SK-N-SH treated with all-trans-retinoic acid at 6 μM for 48 hours (cell line): Measurements from ENCODE around the gene TACC3.

Source experiments
- ATAC-seq: fragments of 200-7000 bp; cut with Tn5 transposase; 3 replicates; pipeline ENCODE4 v1.9.1; 2020; ENCODE audit warnings: mild to moderate bottlenecking, moderate library complexity
- ARNTL ChIP-seq: fragments of 450-650 bp; formaldehyde crosslinking; IDR thresholded peaks from 2 replicates; pipeline ENCODE4 v1.5.0; 2020; ENCODE audit warnings: low read depth, mild to moderate bottlenecking, moderate library complexity, borderline replicate concordance
- BACH2 ChIP-seq: fragments of 250-450 bp; sonication (Bioruptor Pico); IDR thresholded peaks from 2 replicates; pipeline ENCODE4 v1.9.0; 2021; ENCODE audit warnings: mild to moderate bottlenecking, borderline replicate concordance
- CREB5 ChIP-seq: fragments of 250-450 bp; sonication (Bioruptor Pico); IDR thresholded peaks from 2 replicates; pipeline ENCODE4 v1.5.1; 2020; ENCODE audit warnings: low read depth, mild to moderate bottlenecking, moderate library complexity
- CSDC2 ChIP-seq: fragments of 250-450 bp; sonication (Bioruptor Pico); IDR thresholded peaks from 2 replicates; pipeline ENCODE4 v1.5.0; 2020; ENCODE audit warnings: mild to moderate bottlenecking, moderate library complexity
- CSRNP3 ChIP-seq: fragments of 250-450 bp; sonication (Bioruptor Pico); IDR thresholded peaks from 2 replicates; pipeline ENCODE4 v1.5.1; 2021; ENCODE audit warnings: mild to moderate bottlenecking, moderate library complexity
- ESRRG ChIP-seq: fragments of 250-450 bp; sonication (Bioruptor Pico); IDR thresholded peaks from 2 replicates; pipeline ENCODE4 v1.6.1; 2021; ENCODE audit warnings: mild to moderate bottlenecking
- GLIS3 ChIP-seq: fragments of 250-450 bp; sonication (Bioruptor Pico); IDR thresholded peaks from 2 replicates; pipeline ENCODE4 v1.5.0; 2020; ENCODE audit warnings: mild to moderate bottlenecking, moderate library complexity
- OSR1 ChIP-seq: fragments of 250-450 bp; sonication (Bioruptor Pico); IDR thresholded peaks from 2 replicates; pipeline ENCODE4 v1.8.0; 2022; ENCODE audit warnings: moderate library complexity, mild to moderate bottlenecking, inconsistent platforms
- PATZ1 ChIP-seq: fragments of 250-450 bp; sonication (Bioruptor Pico); IDR thresholded peaks from 2 replicates; pipeline ENCODE4 v1.8.0; 2020; ENCODE audit warnings: mild to moderate bottlenecking, moderate library complexity, borderline replicate concordance
- PPARA ChIP-seq: fragments of 250-450 bp; sonication (Bioruptor Pico); IDR thresholded peaks from 2 replicates; pipeline ENCODE4 v1.5.0; 2020; ENCODE audit warnings: mild to moderate bottlenecking, borderline replicate concordance
- TOX ChIP-seq: fragments of 250-450 bp; sonication (Bioruptor Pico); IDR thresholded peaks from 2 replicates; pipeline ENCODE4 v1.8.0; 2021; ENCODE audit warnings: mild to moderate bottlenecking, moderate library complexity, borderline replicate concordance
- TSHZ2 ChIP-seq: fragments of 250-450 bp; sonication (Bioruptor Pico); IDR thresholded peaks from 2 replicates; pipeline ENCODE4 v1.5.0; 2020; ENCODE audit warnings: mild to moderate bottlenecking, moderate library complexity
- ZC3H10 ChIP-seq: fragments of 250-450 bp; sonication (Bioruptor Pico); IDR thresholded peaks from 2 replicates; pipeline ENCODE4 v1.5.1; 2021; ENCODE audit warnings: mild to moderate bottlenecking, moderate library complexity
- ZFP3 ChIP-seq: fragments of 250-450 bp; sonication (Bioruptor Pico); IDR thresholded peaks from 2 replicates; pipeline ENCODE4 v1.5.0; 2020; ENCODE audit warnings: mild to moderate bottlenecking, moderate library complexity
- ZFP30 ChIP-seq: fragments of 450-650 bp; formaldehyde crosslinking; IDR thresholded peaks from 2 replicates; pipeline ENCODE4 v1.5.0; 2022; ENCODE audit warnings: mild to moderate bottlenecking, moderate library complexity
- ZNF565 ChIP-seq: fragments of 450-650 bp; formaldehyde crosslinking; conservative IDR thresholded peaks from 2 replicates; pipeline ENCODE4 v1.5.0; 2020; ENCODE audit warnings: low read depth, mild to moderate bottlenecking, moderate library complexity
- ZNF70 ChIP-seq: fragments of 450-650 bp; formaldehyde crosslinking; IDR thresholded peaks from 2 replicates; pipeline ENCODE4 v1.5.0; 2020; ENCODE audit warnings: mild to moderate bottlenecking, moderate library complexity

TACC3 gene

GRCh38 chr4:1745165-1745564 is 23.8 kb downstream of the TACC3 start:
- no peak for ATAC-seq
- no peak for TF ChIP-seq ZC3H10 (CRISPR knock-in tag)
- TF ChIP-seq ZFP3 (CRISPR knock-in tag) = no peak
- TF ChIP-seq ZFP30 = no peak
- TF ChIP-seq ZNF565 (CRISPR knock-in tag) = no peak

- ATAC-seq = no peak
- TF ChIP-seq CSDC2 (CRISPR knock-in tag) = no peak
- no peak for TF ChIP-seq BACH2 (CRISPR knock-in tag)
- TF ChIP-seq PPARA (CRISPR knock-in tag) = no peak
- no peak for TF ChIP-seq CREB5 (CRISPR knock-in tag)
- TF ChIP-seq GLIS3 (CRISPR knock-in tag) = no peak
- no peak for TF ChIP-seq TOX
- TF ChIP-seq ARNTL (CRISPR knock-in tag) = no peak
- TF ChIP-seq ESRRG = no peak
- TF ChIP-seq OSR1 = no peak
- TF ChIP-seq CSRNP3 (CRISPR knock-in tag) = no peak
- no peak for TF ChIP-seq TSHZ2 (CRISPR knock-in tag)
- no peak for TF ChIP-seq ZNF565 (CRISPR knock-in tag)
Measured at GRCh38 chr4:1745697-1746096, 24.4 kb downstream of the TACC3 start.

GRCh38 chr4:1746265-1746691 is 25.0 kb downstream of the TACC3 start:
- ATAC-seq = peak; percentile 87
- no peak for TF ChIP-seq ZNF70 (CRISPR knock-in tag)
- TF ChIP-seq, all 23 proteins: peak for 0

- peak; percentile 1; the same call in 1 of the 3 replicates for ATAC-seq
Measured at GRCh38 chr4:1746919-1747602, 25.7 kb downstream of the TACC3 start.

GRCh38 chr4:1747603-1747967 is 26.3 kb downstream of the TACC3 start:
- no peak for ATAC-seq
- TF ChIP-seq ZNF70 (CRISPR knock-in tag) (no peak), PATZ1 (no peak), OSR1 (no peak), TOX (no peak)

More at GRCh38 chr4:1746919-1747602, 25.7 kb downstream of the TACC3 start:
- TF ChIP-seq ZFP30 = no peak

- TF ChIP-seq GLIS3 (CRISPR knock-in tag) = no peak
- TF ChIP-seq ZFP3 (CRISPR knock-in tag) = peak; percentile 90
- TF ChIP-seq, all 23 proteins: peak for 1
- ATAC-seq = peak; percentile 72
Measured at GRCh38 chr4:1748465-1748995, 27.2 kb downstream of the TACC3 start.
